ENCODE data around the gene MED29. TPM values are rescaled to one million over a fixed set of nuclear protein-coding genes. Genes with fewer than 3 reads are reported as not detected.
A peak's percentile ranks its signal among the peaks of the same experiment; 100 is the strongest.

MED29 gene
- total and polyA plus RNA-seq, 2 of the 13 experiments (the other 11 are each of a cell fraction or from before 2014, with no cell fraction given): 14.0 to 19.7 TPM

- no peaks in the 10 kb centered on the region for H3K27me3 ChIP-seq (ENCODE audit: control insufficient read depth in 1 of 2, insufficient read depth in 2 of 2, low read length in 2 of 2)
- BruUV-seq (replicated peaks): no TSS peak
- H3K4me1 ChIP-seq (ENCODE audit: insufficient read depth, low read length): peaks cover 59% of the 10 kb centered on the region
- WGBS (ENCODE audit: low lambda C conversion rate): 33% methylated on average over 8 of the region's 17 CpGs
- H3K4me3 ChIP-seq (replicated peaks in 1 of 3; ENCODE audit: insufficient read depth in 1 of 3, low read depth in 2 of 3, low read length in 3 of 3): peak overlapping the region; percentile 29 to 57 (median 34)
- H3K9ac ChIP-seq (ENCODE audit: insufficient read depth, low read depth, low read length): peak overlapping the region; percentile 85
- no peaks in the 10 kb centered on the region for H3K9me3 ChIP-seq (ENCODE audit: low read length)
- H3K4me2 ChIP-seq (ENCODE audit: low read depth, low read length): peak overlapping the region; percentile 88
- H3K36me3 ChIP-seq (replicated peaks in 1 of 2; ENCODE audit: control insufficient read depth in 1 of 2, insufficient read depth in 2 of 2, low read length in 2 of 2): peaks cover 2 to 11% of the 10 kb centered on the region in 2 experiments; a peak in 3 of 5 replicates
- in situ Hi-C loops (cut with HindIII; ENCODE audit: extremely low pct_ligation_motif_present, low pct_unique_long_range_greater_than_20kb): no loop called here
- no peaks in the 10 kb centered on the region for H4K20me1 ChIP-seq (ENCODE audit: insufficient read depth, low read length)
- H2AFZ ChIP-seq (ENCODE audit: low read length): no peak overlapping the region
- no peaks in the 10 kb centered on the region for H3K79me2 ChIP-seq (ENCODE audit: insufficient read depth, low read length)
- FAIRE-seq: peak; percentile 92
- H3K27ac ChIP-seq (ENCODE audit: extremely low read length, insufficient read depth, low read length): peak overlapping the region; percentile 98
- intact Hi-C loops (cut with micrococcal nuclease; ENCODE audit: unreplicated experiment): loop anchor here (1.0 kb wide), 2 partner anchors 7 to 14 kb away; no protein-coding TSS in a partner anchor
- peak; percentile 95 for DNase-seq (ENCODE audit: low spot score)
- CTCF ChIA-PET (ENCODE audit: low intra/inter-chr PET ratio, low total read pairs): interaction anchor here (1.1 to 4.2 kb wide), 2 partner anchors 9 to 14 kb away, joined by 3 to 127 read pairs; partner anchors contain the start of gene PLEKHG2
- POLR2A ChIA-PET: interaction anchor here (0.5 to 3.4 kb wide), 13 partner anchors 10 to 1620 kb away, joined by 3 to 123 read pairs (median 10); partner anchors contain the start of genes EID2, EID2B, PLEKHG2 and RPS16
- ATAC-seq: peak; percentile 72
- TF ChIP-seq IRF9 (CRISPR knock-in tag; IDR thresholded peaks at IDR 0.05; ENCODE audit: borderline replicate concordance) (peak; percentile 90), ATF3 (CRISPR knock-in tag; IDR thresholded peaks at IDR 0.05) (no peak; the same call in 1 of the 2 replicates), KDM5A (IDR thresholded peaks at IDR 0.05; ENCODE audit: borderline replicate concordance, low read length) (no peak; the same call in 1 of the 2 replicates), GRHL1 (CRISPR knock-in tag; conservative IDR thresholded peaks at IDR 0.05) (no peak), TRIM22 (IDR thresholded peaks at IDR 0.05) (no peak), HMGA1 (CRISPR knock-in tag; conservative IDR thresholded peaks at IDR 0.05) (no peak), NPAS2 (CRISPR knock-in tag; IDR thresholded peaks at IDR 0.05; ENCODE audit: borderline replicate concordance) (no peak), JUNB (CRISPR knock-in tag; IDR thresholded peaks at IDR 0.05; ENCODE audit: borderline replicate concordance) (no peak), SRF (IDR thresholded peaks at IDR 0.05; ENCODE audit: low read depth, low read length) (no peak), DMAP1 (CRISPR knock-in tag; IDR thresholded peaks at IDR 0.05) (peak; percentile 63; the same call in 1 of the 2 replicates), KMT2B (CRISPR knock-in tag; IDR thresholded peaks at IDR 0.05) (peak; percentile 67), GPN1 (CRISPR knock-in tag; IDR thresholded peaks at IDR 0.05; ENCODE audit: borderline replicate concordance) (no peak), ZNF605 (CRISPR knock-in tag; IDR thresholded peaks at IDR 0.05) (peak; percentile 81), ZBTB38 (CRISPR knock-in tag; IDR thresholded peaks at IDR 0.05) (peak; percentile 93), ONECUT2 (CRISPR knock-in tag; IDR thresholded peaks at IDR 0.05) (no peak)
- TF ChIP-seq, protein P1, sequence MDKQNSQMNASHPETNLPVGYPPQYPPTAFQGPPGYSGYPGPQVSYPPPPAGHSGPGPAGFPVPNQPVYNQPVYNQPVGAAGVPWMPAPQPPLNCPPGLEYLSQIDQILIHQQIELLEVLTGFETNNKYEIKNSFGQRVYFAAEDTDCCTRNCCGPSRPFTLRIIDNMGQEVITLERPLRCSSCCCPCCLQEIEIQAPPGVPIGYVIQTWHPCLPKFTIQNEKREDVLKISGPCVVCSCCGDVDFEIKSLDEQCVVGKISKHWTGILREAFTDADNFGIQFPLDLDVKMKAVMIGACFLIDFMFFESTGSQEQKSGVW (CRISPR knock-in tag; IDR thresholded peaks at IDR 0.05; ENCODE audit: borderline replicate concordance): no peak
- TF ChIP-seq, protein P2, sequence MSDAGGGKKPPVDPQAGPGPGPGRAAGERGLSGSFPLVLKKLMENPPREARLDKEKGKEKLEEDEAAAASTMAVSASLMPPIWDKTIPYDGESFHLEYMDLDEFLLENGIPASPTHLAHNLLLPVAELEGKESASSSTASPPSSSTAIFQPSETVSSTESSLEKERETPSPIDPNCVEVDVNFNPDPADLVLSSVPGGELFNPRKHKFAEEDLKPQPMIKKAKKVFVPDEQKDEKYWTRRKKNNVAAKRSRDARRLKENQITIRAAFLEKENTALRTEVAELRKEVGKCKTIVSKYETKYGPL (CRISPR knock-in tag; IDR thresholded peaks at IDR 0.05): no peak
These were observed 6.5 kb downstream of the MED29 start for GRCh38 chr19:39397360-39398296.

All from HepG2 (cell line).